Osteocyte (in vitro differentiated cells): ENCODE measurements around the gene BLOC1S4. TPM values are rescaled to one million over a fixed set of nuclear protein-coding genes. Genes with fewer than 3 reads are reported as not detected.
"Not testable (repeated sequence)": the region's sequence is repeated elsewhere in the genome, so short reads cannot be mapped to it uniquely, and the experiment has no call there.

Experiments used
- DNase-seq: peaks from one replicate; pipeline ENCODE4 v3.0.0; 2021; ENCODE audit warnings: mixed read lengths; ENCODE audit not compliant: unreplicated experiment; ENCODE audit errors: extremely low spot score
- H3K27ac Mint-ChIP-seq: one replicate; pipeline ENCODE4 v1.8.0; 2021; ENCODE audit warnings: mild to moderate bottlenecking, mixed read lengths; ENCODE audit not compliant: unreplicated experiment
- H3K27me3 Mint-ChIP-seq: one replicate; pipeline ENCODE4 v1.8.0; 2021; ENCODE audit warnings: mixed read lengths; ENCODE audit not compliant: unreplicated experiment
- H3K36me3 Mint-ChIP-seq: one replicate; pipeline ENCODE4 v1.8.0; 2021; ENCODE audit warnings: mixed read lengths; ENCODE audit not compliant: unreplicated experiment
- H3K4me1 Mint-ChIP-seq: one replicate; pipeline ENCODE4 v1.8.0; 2021; ENCODE audit warnings: mixed read lengths; ENCODE audit not compliant: unreplicated experiment
- H3K4me3 Mint-ChIP-seq: one replicate; pipeline ENCODE4 v1.8.0; 2021; ENCODE audit warnings: mild to moderate bottlenecking, moderate library complexity, mixed read lengths; ENCODE audit not compliant: unreplicated experiment
- H3K9me3 Mint-ChIP-seq: one replicate; pipeline ENCODE4 v1.8.0; 2021; ENCODE audit warnings: mixed read lengths; ENCODE audit not compliant: unreplicated experiment
- total RNA-seq: library from RNA; stranded (reverse); gene quantifications from 2 replicates; pipeline ENCODE4 v1.2.1, GENCODE V29; 2021
- TF ChIP-seq, protein P1 (sequence below): fragments of 200-600 bp; sonication (generic); IDR thresholded peaks from 2 replicates; pipeline ENCODE4 v1.5.0; 2021; ENCODE audit warnings: antibody characterized with exemption, mild to moderate bottlenecking, moderate library complexity

The BLOC1S4 gene
- total RNA-seq, 1 donor from 2014 or later, result 14.9 TPM

DNA sequence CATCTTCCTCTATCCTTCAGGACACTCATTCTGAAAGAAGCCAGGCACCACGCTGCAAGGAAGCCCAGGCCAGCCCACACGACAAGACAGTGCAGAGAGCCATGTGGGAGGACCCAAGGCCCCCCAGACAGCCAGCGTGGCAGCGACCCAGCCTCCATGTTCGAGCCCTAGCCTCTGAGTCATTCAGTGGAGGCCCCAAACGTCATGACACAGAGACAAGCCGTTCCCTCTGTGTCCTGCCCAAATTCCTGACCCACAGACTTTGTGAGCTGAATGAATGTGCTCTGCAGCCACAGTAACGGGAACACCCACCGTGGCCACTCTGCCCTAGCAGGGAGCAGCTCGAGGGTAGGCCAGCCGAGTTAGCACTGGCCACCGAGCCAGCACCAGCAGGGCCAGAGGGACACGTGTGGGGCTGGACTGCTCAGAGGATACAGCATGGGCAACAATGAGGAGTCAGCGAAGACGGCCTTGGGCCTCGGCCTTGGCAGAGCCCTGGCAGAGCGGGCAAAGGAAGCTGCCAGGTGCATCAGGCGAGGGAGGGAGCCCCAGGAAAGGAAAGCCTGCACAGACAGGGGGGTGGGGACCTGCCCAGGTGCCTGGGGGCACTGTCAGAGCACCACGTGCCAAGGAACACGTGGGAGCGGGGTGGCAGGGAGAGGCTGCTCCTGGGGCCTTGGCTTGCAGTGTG lies 8.6 kb downstream of the BLOC1S4 start:
- Mint-ChIP-seq H3K27ac (no peak overlapping the region), H3K27me3 (no peaks in the 10 kb centered on the region), H3K36me3 (no peaks in the 10 kb centered on the region), H3K4me1 (peaks cover 23% of the 10 kb centered on the region), H3K9me3 (no peaks in the 10 kb centered on the region), H3K4me3 (no peak overlapping the region)
- TF ChIP-seq, protein P1, sequence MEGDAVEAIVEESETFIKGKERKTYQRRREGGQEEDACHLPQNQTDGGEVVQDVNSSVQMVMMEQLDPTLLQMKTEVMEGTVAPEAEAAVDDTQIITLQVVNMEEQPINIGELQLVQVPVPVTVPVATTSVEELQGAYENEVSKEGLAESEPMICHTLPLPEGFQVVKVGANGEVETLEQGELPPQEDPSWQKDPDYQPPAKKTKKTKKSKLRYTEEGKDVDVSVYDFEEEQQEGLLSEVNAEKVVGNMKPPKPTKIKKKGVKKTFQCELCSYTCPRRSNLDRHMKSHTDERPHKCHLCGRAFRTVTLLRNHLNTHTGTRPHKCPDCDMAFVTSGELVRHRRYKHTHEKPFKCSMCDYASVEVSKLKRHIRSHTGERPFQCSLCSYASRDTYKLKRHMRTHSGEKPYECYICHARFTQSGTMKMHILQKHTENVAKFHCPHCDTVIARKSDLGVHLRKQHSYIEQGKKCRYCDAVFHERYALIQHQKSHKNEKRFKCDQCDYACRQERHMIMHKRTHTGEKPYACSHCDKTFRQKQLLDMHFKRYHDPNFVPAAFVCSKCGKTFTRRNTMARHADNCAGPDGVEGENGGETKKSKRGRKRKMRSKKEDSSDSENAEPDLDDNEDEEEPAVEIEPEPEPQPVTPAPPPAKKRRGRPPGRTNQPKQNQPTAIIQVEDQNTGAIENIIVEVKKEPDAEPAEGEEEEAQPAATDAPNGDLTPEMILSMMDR, result no peak
- no peak for DNase-seq

DNA sequence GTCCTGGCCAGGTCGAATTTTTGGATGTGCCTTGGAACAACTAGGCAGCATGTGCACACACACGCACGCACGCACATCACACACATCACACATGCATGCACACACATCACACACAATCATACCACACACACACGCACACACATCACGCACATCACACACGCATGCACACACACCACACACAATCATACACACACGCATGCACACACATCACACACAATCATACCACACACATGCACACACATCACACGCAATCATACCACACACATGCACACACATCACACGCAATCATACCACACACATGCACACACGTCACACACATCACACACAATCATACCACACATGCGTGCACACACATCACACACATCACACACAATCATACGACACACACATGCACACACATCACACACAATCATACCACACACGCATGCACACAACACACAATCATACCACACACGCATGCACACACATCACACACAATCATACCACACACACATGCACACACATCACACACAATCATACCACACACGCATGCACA lies 9.5 kb downstream of the BLOC1S4 start:
- not testable (repeated sequence) for H3K4me3 Mint-ChIP-seq, H3K36me3 Mint-ChIP-seq, H3K27me3 Mint-ChIP-seq, H3K27ac Mint-ChIP-seq, H3K9me3 Mint-ChIP-seq, DNase-seq
- peaks cover 18% of the 10 kb centered on the region for H3K4me1 Mint-ChIP-seq

DNA sequence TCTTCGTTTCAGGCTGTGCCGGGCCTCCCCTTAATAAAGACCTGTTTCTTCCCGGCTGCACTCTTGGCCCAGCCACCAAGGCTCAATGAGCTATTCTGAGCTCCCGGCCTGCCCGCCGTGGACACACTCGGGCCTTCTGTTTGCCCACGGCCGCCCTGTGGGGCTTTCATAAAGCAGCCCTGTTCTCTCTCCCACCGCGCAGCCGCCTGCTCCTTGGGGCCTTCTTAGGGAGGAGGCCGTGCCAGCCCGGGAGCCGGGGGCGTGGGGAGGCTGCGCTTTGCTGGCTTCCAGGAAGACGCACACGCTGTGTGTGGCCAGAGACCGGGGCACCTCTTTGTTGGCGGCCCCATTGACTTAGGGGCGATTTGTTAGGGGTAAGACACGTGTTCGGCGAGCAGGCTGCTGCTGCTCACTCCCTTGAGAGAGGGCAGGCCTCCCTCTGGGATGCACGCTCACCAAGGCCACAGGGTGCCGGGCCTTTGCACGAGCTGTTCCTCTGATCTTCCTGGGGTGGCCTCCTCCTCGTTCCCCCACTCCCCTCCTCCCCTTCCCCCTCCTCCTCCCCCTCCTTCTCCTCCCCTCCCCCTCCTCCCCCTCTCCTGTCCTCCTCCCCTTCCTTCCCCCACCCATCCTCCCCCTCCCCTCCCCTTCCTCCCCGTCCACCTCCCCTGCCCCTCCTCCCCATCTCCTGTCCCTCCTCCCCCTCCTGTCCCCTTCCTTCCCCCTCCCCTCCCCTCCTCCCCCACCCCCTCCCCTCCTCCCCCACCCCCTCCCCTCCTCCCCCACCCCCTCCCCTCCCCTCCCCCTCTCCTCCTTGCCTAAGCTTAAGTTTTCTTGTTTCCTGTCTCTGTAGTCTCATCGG lies 11.3 kb downstream of the BLOC1S4 start:
- H3K4me1 Mint-ChIP-seq, result peaks cover 21% of the 10 kb centered on the region
- H3K36me3 Mint-ChIP-seq, result no peaks in the 10 kb centered on the region
- no peaks in the 10 kb centered on the region for H3K27me3 Mint-ChIP-seq
- peak; percentile 86 for DNase-seq
- TF ChIP-seq, protein P1, result no peak
- no peak overlapping the region for H3K4me3 Mint-ChIP-seq
- H3K9me3 Mint-ChIP-seq, result no peaks in the 10 kb centered on the region
- H3K27ac Mint-ChIP-seq, result peak overlapping the region; percentile 67

DNA sequence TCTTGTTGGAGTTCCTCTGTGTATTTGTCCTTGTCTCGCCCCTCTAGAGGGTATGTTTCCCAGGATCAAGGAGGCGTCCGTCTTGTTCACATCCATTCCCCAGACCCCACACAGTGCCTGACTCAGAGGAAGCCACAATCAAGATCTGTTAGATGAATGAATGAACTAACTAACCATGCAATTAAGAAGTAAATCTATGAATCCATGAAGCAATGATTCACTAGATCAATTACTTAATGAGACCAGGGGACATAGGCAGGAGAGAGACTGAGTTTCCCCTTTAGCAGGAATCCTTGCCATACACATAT lies 11.9 kb downstream of the BLOC1S4 start:
- no peaks in the 10 kb centered on the region for H3K36me3 Mint-ChIP-seq
- H3K4me3 Mint-ChIP-seq, result no peak overlapping the region
- no peaks in the 10 kb centered on the region for H3K9me3 Mint-ChIP-seq
- H3K27me3 Mint-ChIP-seq, result no peaks in the 10 kb centered on the region
- TF ChIP-seq, protein P1, result no peak
- peaks cover 27% of the 10 kb centered on the region for H3K4me1 Mint-ChIP-seq
- DNase-seq, result no peak
- peak overlapping the region; percentile 1 for H3K27ac Mint-ChIP-seq

DNA sequence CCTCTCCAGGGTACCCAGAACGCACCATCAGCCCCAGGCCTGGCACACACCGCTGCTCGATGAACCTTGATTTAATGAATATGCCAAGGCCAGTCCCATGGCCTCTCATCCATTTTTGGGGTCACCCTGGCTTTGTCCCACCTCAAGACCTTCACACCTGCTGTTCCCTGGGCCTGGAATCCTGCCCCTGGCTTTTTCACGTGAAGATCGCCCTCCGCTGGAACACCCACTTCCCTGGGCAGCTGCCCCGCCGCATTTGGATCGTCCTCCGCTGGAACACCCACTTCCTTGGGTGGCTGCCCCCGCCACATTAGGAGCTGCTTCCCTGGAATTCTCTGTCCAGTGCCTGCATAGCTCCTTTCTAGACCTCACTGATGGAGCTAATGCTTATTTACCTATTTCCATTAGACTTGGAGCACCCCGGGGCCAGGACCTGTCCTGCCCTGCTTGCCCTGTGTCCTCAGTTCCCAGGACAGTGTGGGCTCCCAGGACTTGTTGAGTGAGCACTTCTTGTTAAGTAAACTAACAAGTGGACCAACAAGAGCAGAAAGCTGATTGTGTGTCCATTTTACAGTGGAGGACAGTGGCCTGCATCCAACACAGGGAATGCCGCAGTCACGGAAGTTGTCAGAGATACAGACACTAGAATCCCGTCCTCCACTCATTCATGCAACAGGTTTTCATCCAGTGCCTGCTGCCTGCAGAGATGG lies 12.5 kb downstream of the BLOC1S4 start:
- TF ChIP-seq, protein P1, result no peak
- Mint-ChIP-seq H3K4me1 (peaks cover 30% of the 10 kb centered on the region), H3K36me3 (no peaks in the 10 kb centered on the region), H3K27ac (peak overlapping the region; percentile 1), H3K4me3 (no peak overlapping the region), H3K9me3 (no peaks in the 10 kb centered on the region), H3K27me3 (no peaks in the 10 kb centered on the region)
- no peak for DNase-seq
